HG02571 (cell line): ENCODE results near the gene SOAT2.
"Not testable (repeated sequence)": the region's sequence is repeated elsewhere in the genome, so short reads cannot be mapped to it uniquely, and the experiment has no call there.

ENCODE experiments used
- ATAC-seq: cut with Tn5 transposase; IDR thresholded peaks from one replicate; pipeline ENCODE4 v1.9.1; 2021; ENCODE audit warnings: mild to moderate bottlenecking, moderate library complexity; ENCODE audit not compliant: unreplicated experiment

SOAT2 gene

GRCh38 chr12:53101931-53102781, 1.1 kb upstream of the SOAT2 start:
- no peak for ATAC-seq

GRCh38 chr12:53103860-53104305, 597 bp downstream of the SOAT2 start:
- no peak for ATAC-seq

GRCh38 chr12:53105256-53105655, 2.0 kb downstream of the SOAT2 start:
- ATAC-seq, result no peak

DNA sequence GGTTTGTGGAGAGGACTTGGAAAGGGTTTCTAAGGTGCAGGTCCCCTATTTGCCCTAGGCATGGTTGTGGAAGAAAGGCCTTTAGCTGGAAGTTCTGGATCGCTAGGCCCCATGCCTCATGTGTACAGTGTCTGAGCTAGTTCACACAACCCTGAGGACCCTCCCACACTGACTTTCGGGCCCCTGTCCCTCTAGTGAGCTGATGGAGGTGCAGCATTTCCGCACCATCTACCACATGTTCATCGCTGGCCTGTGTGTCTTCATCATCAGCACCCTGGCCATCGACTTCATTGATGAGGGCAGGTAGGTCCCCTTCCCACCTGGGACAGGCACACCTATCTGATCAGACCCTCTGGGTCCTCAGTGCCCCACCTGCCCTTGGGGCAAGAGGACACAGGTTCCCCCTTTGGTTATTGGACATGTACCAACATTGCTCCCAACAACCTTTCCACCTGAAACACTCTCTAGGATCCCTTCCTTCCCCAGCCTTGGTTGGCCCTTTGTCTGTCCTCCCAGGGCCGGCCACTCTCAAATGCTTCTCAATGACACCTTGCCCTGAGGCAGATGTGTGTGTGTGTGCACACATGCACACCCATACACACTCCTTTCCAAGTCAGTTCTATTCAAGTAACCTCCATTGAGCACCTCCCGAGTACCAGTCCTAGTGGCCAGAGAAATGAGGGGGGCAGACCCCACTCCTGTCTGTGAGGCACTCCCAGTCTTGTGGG, 2.6 kb downstream of the SOAT2 start:
- ATAC-seq, result no peak

DNA sequence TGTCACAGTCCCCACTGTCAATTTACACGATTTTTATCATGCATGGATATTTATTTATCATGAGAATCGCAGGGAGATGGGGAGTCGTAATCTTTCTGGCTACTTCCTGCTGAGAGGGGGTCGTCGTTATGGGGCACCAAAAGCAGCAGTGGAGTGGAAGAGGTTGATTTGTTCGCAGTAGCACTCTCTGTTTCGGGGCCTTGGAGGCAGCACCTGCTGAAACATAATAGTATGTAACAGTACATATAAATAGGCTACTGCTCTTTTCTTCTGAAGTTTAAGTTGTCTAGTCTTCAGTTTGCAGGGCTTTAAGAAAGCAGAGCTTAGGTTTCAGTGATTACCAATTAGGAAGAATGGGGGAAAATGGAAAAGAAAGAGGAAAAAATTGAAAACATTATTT, 3.8 kb downstream of the SOAT2 start:
- no peak for ATAC-seq

GRCh38 chr12:53112431-53112830, 9.1 kb downstream of the SOAT2 start:
- not testable (repeated sequence) for ATAC-seq

GRCh38 chr12:53113136-53113705, 9.9 kb downstream of the SOAT2 start:
- ATAC-seq, result no peak

GRCh38 chr12:53113951-53114350, 10.7 kb downstream of the SOAT2 start:
- ATAC-seq, result no peak

DNA sequence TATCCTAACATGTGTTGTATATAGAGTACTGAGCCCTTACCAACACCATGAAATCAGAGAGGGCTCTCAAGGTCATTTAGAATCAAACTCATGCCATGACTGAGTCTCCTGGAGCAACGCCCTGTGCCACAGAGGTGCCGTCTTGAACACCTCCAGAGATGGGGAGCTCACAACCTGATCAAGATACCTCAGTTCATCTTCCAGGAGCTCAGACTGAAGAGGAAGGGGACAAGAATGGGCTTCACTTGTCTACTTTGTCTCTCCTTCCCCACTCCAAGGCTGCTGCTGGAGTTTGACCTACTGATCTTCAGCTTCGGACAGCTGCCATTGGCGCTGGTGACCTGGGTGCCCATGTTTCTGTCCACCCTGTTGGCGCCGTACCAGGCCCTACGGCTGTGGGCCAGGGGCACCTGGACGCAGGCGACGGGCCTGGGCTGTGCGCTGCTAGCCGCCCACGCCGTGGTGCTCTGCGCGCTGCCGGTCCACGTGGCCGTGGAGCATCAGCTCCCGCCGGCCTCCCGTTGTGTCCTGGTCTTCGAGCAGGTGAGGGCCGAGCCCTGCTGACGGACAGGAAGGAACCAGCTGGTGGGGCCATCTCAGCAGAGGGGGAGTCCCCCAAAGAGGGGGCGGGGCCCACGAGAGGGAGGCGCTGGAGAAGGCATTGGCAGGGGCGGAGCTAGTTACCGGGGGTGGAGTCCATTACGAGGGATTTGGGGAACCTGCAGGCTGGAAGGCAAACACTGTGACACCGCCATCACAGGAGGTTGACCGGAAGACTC, 12.0 kb downstream of the SOAT2 start:
- ATAC-seq, result no peak

GRCh38 chr12:53115891-53116648, 12.8 kb downstream of the SOAT2 start:
- ATAC-seq, result no peak

DNA sequence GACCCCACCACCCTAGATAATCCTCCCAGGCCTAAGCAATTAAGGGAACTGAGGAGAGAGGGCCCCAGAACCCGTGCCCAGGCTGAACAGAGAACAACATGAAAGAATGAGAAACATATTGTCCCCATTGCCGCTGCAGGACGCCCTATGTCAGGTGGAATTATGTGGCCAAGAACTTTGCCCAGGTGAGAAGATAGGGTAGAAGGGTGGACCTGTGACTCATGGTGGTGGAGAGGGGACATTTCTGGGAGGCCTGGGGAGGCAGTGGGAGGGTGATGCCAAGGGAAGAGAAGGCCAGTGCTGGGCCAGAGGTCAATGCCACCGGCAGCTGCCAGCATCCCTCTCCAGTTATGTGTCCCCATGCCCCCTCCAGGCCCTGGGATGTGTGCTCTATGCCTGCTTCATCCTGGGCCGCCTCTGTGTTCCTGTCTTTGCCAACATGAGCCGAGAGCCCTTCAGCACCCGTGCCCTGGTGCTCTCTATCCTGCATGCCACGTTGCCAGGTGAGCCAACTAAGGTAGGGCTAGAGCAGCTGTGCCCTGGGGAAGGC, 15.5 kb downstream of the SOAT2 start:
- no peak for ATAC-seq

- no peak for ATAC-seq
These were observed 17.6 kb downstream of the SOAT2 start for GRCh38 chr12:53120685-53121525.

DNA sequence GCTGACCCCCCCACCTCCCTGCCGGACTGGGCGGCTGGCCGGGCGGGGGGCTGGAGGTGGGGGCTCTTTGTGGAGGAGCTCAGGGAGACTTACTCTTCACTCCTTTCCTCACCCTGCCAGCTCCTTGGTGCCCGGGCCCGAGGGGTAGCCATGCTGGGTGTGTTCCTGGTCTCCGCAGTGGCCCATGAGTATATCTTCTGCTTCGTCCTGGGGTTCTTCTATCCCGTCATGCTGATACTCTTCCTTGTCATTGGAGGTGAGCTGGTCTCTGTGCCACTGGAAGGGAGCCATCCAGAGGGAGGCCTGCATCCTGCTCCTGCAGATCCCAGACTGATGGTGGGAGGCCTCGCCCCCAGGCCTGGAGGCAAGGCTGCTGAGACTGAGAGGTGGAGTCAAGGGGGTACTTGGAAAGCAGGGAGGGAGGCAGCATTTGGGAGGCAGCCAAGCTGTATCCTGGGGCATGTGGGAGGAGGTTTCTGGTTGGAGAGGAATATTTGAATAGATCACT, 19.7 kb downstream of the SOAT2 start:
- ATAC-seq, result no peak

GRCh38 chr12:53123578-53124351, 20.5 kb downstream of the SOAT2 start:
- no peak for ATAC-seq

- no peak for ATAC-seq
These were observed 21.1 kb downstream of the SOAT2 start for GRCh38 chr12:53124352-53124723.

GRCh38 chr12:53127169-53127568, 23.9 kb downstream of the SOAT2 start:
- no peak for ATAC-seq

- no peak for ATAC-seq
These were observed 25.7 kb downstream of the SOAT2 start for GRCh38 chr12:53128780-53129569.
